Measurements from ENCODE around the gene EVC2.
A peak's percentile ranks its signal among the peaks of the same experiment; 100 is the strongest.

EVC2 gene

GRCh38 chr4:5561286-5561685 is 147.1 kb downstream of the EVC2 start:
- Histone ChIP-seq H3K9ac (no peak overlapping the region), H3K9me3 (replicated peaks in 1 of 11) (peaks cover 0 to 5% (median 0%) of the 10 kb centered on the region in 11 experiments; a peak in 1 of 22 replicates), H3K4me1 (no peaks in the 10 kb centered on the region), H3K36me3 (peaks cover 16 to 54% (median 39%) of the 10 kb centered on the region in 11 experiments; a peak in 18 of 22 replicates), H3K4me2 (no peak overlapping the region), H3K27me3 (no peaks in the 10 kb centered on the region), H3K4me3 (no peak overlapping the region), H3K27ac (no peak overlapping the region), H4K20me1 (no peaks in the 10 kb centered on the region)
- no peak for TF ChIP-seq Cebpa-rat (IDR thresholded peaks at IDR 0.05)

GRCh38 chr4:5558502-5558901 is 149.9 kb downstream of the EVC2 start:
- no peaks in the 10 kb centered on the region for H4K20me1 ChIP-seq
- H3K4me3 ChIP-seq = no peak overlapping the region
- H3K27me3 ChIP-seq = no peaks in the 10 kb centered on the region
- TF ChIP-seq Cebpa-rat (IDR thresholded peaks at IDR 0.05) = no peak
- no peak overlapping the region for H3K27ac ChIP-seq
- peaks cover 0 to 8% (median 0%) of the 10 kb centered on the region in 11 experiments; a peak in 3 of 22 replicates for H3K9me3 ChIP-seq (replicated peaks in 1 of 11)
- H3K4me2 ChIP-seq = no peak overlapping the region
- H3K4me1 ChIP-seq = no peaks in the 10 kb centered on the region
- peaks cover 4 to 33% (median 19%) of the 10 kb centered on the region in 11 experiments; a peak in 15 of 22 replicates for H3K36me3 ChIP-seq
- H3K9ac ChIP-seq = no peak overlapping the region

- Histone ChIP-seq H3K27ac (no peak overlapping the region), H3K9ac (no peak overlapping the region), H3K27me3 (no peaks in the 10 kb centered on the region), H4K20me1 (no peaks in the 10 kb centered on the region), H3K4me3 (no peak overlapping the region), H3K36me3 (peaks cover 0 to 26% (median 19%) of the 10 kb centered on the region in 11 experiments; a peak in 11 of 22 replicates), H3K4me2 (0 out of 22 replicates have a peak overlapping the region, but pooled peaks of 1 of the 11 experiments have one; percentile 2), H3K4me1 (no peaks in the 10 kb centered on the region), H3K9me3 (replicated peaks in 1 of 11) (peaks cover 30 to 49% (median 40%) of the 10 kb centered on the region in 11 experiments)
- TF ChIP-seq Cebpa-rat (IDR thresholded peaks at IDR 0.05) = no peak
These were observed 154.0 kb downstream of the EVC2 start for GRCh38 chr4:5554376-5554775.

- Histone ChIP-seq H3K9me3 (replicated peaks in 1 of 11) (peaks cover 34 to 54% (median 43%) of the 10 kb centered on the region in 11 experiments), H4K20me1 (no peaks in the 10 kb centered on the region), H3K9ac (no peak overlapping the region), H3K4me2 (0 out of 22 replicates have a peak overlapping the region, but pooled peaks of 1 of the 11 experiments have one; percentile 2), H3K4me3 (no peak overlapping the region), H3K36me3 (peaks cover 0 to 26% (median 19%) of the 10 kb centered on the region in 11 experiments; a peak in 11 of 22 replicates), H3K4me1 (no peaks in the 10 kb centered on the region), H3K27ac (no peak overlapping the region), H3K27me3 (no peaks in the 10 kb centered on the region)
- TF ChIP-seq Cebpa-rat (IDR thresholded peaks at IDR 0.05) = no peak
These were observed 154.6 kb downstream of the EVC2 start for GRCh38 chr4:5553801-5554200.

- no peak overlapping the region for H3K9ac ChIP-seq
- H3K36me3 ChIP-seq = peaks cover 7 to 34% (median 22%) of the 10 kb centered on the region in 11 experiments; a peak in 18 of 22 replicates
- no peaks in the 10 kb centered on the region for H3K4me1 ChIP-seq
- no peak overlapping the region for H3K4me2 ChIP-seq
- no peak overlapping the region for H3K27ac ChIP-seq
- no peak for TF ChIP-seq Cebpa-rat (IDR thresholded peaks at IDR 0.05)
- no peaks in the 10 kb centered on the region for H4K20me1 ChIP-seq
- H3K9me3 ChIP-seq (replicated peaks in 1 of 11) = peaks cover 43 to 65% (median 54%) of the 10 kb centered on the region in 11 experiments
- no peaks in the 10 kb centered on the region for H3K27me3 ChIP-seq
- H3K4me3 ChIP-seq = no peak overlapping the region
These were observed 155.9 kb downstream of the EVC2 start for GRCh38 chr4:5552451-5552850.

- Histone ChIP-seq H4K20me1 (no peaks in the 10 kb centered on the region), H3K27ac (no peak overlapping the region), H3K27me3 (no peaks in the 10 kb centered on the region), H3K4me1 (no peaks in the 10 kb centered on the region), H3K36me3 (peaks cover 7 to 35% (median 26%) of the 10 kb centered on the region in 11 experiments; a peak in 18 of 22 replicates), H3K4me2 (no peak overlapping the region), H3K9ac (no peak overlapping the region), H3K9me3 (replicated peaks in 1 of 11) (peaks cover 52 to 60% (median 57%) of the 10 kb centered on the region in 11 experiments), H3K4me3 (no peak overlapping the region; a peak in 1 of 20 replicates)
- TF ChIP-seq Cebpa-rat (IDR thresholded peaks at IDR 0.05) = no peak
These were observed 160.6 kb downstream of the EVC2 start for GRCh38 chr4:5547651-5548249.

GRCh38 chr4:5545271-5545670 is 163.1 kb downstream of the EVC2 start:
- no peaks in the 10 kb centered on the region for H3K4me1 ChIP-seq
- no peak overlapping the region for H3K9ac ChIP-seq
- H3K4me2 ChIP-seq = no peak overlapping the region
- no peak for TF ChIP-seq Cebpa-rat (IDR thresholded peaks at IDR 0.05)
- no peaks in the 10 kb centered on the region for H3K27me3 ChIP-seq
- H3K4me3 ChIP-seq = no peak overlapping the region
- peaks cover 30 to 36% (median 34%) of the 10 kb centered on the region in 11 experiments for H3K9me3 ChIP-seq (replicated peaks in 1 of 11)
- peaks cover under 1 to 18% (median 15%) of the 10 kb centered on the region in 11 experiments; a peak in 16 of 22 replicates for H3K36me3 ChIP-seq
- H4K20me1 ChIP-seq = no peaks in the 10 kb centered on the region
- no peak overlapping the region for H3K27ac ChIP-seq

GRCh38 chr4:5544762-5545161 is 163.6 kb downstream of the EVC2 start:
- no peak for TF ChIP-seq Cebpa-rat (IDR thresholded peaks at IDR 0.05)
- no peaks in the 10 kb centered on the region for H3K27me3 ChIP-seq
- no peak overlapping the region for H3K4me3 ChIP-seq
- H3K9me3 ChIP-seq (replicated peaks in 1 of 11) = peaks cover 25 to 30% (median 29%) of the 10 kb centered on the region in 11 experiments
- H3K36me3 ChIP-seq = peaks cover 0 to 18% (median 15%) of the 10 kb centered on the region in 11 experiments; a peak in 16 of 22 replicates
- H4K20me1 ChIP-seq = no peaks in the 10 kb centered on the region
- no peak overlapping the region for H3K4me2 ChIP-seq
- H3K4me1 ChIP-seq = no peaks in the 10 kb centered on the region
- no peak overlapping the region for H3K9ac ChIP-seq
- no peak overlapping the region for H3K27ac ChIP-seq

GRCh38 chr4:5543681-5544080 is 164.7 kb downstream of the EVC2 start:
- H3K4me1 ChIP-seq = no peaks in the 10 kb centered on the region
- H3K4me3 ChIP-seq = no peak overlapping the region
- no peak overlapping the region for H3K27ac ChIP-seq
- H3K36me3 ChIP-seq = peaks cover 0 to 18% (median 15%) of the 10 kb centered on the region in 11 experiments; a peak in 16 of 22 replicates
- H3K9me3 ChIP-seq (replicated peaks in 1 of 11) = peaks cover 18 to 22% (median 21%) of the 10 kb centered on the region in 11 experiments
- H3K9ac ChIP-seq = no peak overlapping the region
- no peaks in the 10 kb centered on the region for H4K20me1 ChIP-seq
- H3K4me2 ChIP-seq = no peak overlapping the region
- no peaks in the 10 kb centered on the region for H3K27me3 ChIP-seq
- TF ChIP-seq Cebpa-rat (IDR thresholded peaks at IDR 0.05) = no peak

GRCh38 chr4:5541169-5541568 is 167.2 kb downstream of the EVC2 start:
- H3K4me1 ChIP-seq = no peaks in the 10 kb centered on the region
- no peaks in the 10 kb centered on the region for H3K27me3 ChIP-seq
- TF ChIP-seq Cebpa-rat (IDR thresholded peaks at IDR 0.05) = no peak

More at GRCh38 chr4:5541169-5541568, 167.2 kb downstream of the EVC2 start:
- no peaks in the 10 kb centered on the region for H4K20me1 ChIP-seq
- no peak overlapping the region for H3K4me2 ChIP-seq
- H3K4me3 ChIP-seq = no peak overlapping the region
- H3K9ac ChIP-seq = no peak overlapping the region
- H3K27ac ChIP-seq = no peak overlapping the region
- H3K36me3 ChIP-seq = no peaks in the 10 kb centered on the region
- no peaks in the 10 kb centered on the region for H3K9me3 ChIP-seq (replicated peaks in 1 of 11)

Measured in BLaER1 treated with 17β-estradiol and CSF1 and Interleukin-3, amounts not matched to agents 10 nM and 100 nM (cell line).